Nucleus accumbens (tissue), 56 donors: ENCODE results near the gene RASAL3.
"Not testable (repeated sequence)": the region's sequence is repeated elsewhere in the genome, so short reads cannot be mapped to it uniquely, and the experiment has no call there.

Experiments
- DNase-seq, 56 donors: peaks; one replicate each; lab custom pipeline; 2025; lab: John Stamatoyannopoulos, UW

RASAL3 gene

GRCh38 chr19:15464394-15465385 is at the start of gene RASAL3:
Gene RASAL3, minus strand, starts transcription at chr19:15464544. Its CDS starts 186 bp downstream, at chr19:15464358.
- peak in 1 of 56 donors; percentile 26 for DNase-seq

DNA sequence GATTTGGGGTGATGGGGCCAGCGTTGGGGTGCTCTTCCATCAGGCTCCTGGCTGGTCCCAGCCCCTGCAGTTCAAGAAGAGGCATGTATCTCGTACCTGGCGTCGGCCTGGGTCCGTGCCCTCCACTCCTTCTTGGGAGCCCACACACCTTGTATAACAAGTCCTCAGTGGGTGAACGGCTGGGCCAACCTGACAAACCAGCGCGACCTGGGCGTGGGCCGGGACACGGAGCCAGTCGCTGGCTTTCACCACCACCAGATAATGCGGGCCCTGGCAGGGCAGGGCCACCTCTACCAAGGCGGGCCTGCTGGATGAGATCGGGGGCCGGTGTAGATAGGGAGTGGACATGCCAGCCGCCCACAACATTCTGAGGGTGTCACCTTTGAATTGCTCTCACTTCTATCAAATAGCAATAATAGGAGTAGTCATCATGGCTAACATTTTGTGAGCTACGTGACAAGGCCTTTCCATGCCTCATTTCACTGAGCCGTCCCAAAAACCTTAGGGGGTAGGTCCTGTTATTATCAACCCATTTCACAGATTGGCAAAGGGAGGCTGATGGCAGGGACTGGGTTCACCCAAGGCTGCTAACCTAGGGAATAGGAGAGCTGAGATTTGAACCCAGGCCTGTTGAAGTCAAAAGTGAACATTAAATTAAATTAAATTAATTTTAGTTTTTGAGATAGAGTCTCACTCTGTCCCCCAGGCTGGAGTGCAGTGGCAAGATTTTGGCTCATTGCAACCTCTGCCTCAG is 47.5 kb upstream of the RASAL3 start:
- no peak for DNase-seq

DNA sequence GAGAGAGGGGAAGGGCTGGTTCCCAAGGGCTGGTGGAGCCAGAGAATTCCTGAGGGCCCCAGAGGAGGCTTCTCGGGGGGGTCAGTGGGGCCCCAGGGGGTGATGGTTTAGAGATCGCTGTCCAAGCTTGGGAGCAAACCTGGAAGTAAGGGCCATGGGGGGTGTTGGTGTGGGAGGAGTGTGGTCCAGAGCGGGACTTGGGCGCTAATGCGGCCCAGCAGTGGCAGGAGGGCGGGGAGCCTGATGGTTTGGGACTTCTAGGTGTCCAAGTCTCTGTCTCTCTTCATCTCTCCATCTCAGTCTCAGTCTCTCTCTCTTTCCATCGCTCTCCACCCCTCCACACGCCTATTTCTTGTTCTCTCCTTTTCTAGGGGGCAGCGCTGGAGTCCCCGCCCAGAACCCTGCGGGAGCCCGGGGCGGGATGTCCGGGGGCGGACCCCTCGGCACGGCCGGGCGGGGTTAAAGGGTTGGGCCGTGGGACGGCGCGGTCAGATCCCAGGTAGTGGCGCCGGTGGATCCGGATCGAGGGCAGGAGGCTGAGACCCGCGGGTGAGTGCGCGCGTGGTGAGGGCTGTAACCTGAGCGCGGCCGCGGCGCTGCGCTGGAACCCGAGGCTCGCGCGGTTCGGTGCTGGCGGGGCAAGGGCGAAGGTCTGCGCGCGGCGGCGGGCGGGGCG is 43.8 kb upstream of the RASAL3 start, which contains the start of gene CYP4F22:
TSS of gene CYP4F22 (plus strand) at position 491 of the 676 bp plus-strand sequence. CDS start 16,812 bp downstream, outside the sequence.
- peak in 1 of 56 donors; percentile 6 for DNase-seq

DNA sequence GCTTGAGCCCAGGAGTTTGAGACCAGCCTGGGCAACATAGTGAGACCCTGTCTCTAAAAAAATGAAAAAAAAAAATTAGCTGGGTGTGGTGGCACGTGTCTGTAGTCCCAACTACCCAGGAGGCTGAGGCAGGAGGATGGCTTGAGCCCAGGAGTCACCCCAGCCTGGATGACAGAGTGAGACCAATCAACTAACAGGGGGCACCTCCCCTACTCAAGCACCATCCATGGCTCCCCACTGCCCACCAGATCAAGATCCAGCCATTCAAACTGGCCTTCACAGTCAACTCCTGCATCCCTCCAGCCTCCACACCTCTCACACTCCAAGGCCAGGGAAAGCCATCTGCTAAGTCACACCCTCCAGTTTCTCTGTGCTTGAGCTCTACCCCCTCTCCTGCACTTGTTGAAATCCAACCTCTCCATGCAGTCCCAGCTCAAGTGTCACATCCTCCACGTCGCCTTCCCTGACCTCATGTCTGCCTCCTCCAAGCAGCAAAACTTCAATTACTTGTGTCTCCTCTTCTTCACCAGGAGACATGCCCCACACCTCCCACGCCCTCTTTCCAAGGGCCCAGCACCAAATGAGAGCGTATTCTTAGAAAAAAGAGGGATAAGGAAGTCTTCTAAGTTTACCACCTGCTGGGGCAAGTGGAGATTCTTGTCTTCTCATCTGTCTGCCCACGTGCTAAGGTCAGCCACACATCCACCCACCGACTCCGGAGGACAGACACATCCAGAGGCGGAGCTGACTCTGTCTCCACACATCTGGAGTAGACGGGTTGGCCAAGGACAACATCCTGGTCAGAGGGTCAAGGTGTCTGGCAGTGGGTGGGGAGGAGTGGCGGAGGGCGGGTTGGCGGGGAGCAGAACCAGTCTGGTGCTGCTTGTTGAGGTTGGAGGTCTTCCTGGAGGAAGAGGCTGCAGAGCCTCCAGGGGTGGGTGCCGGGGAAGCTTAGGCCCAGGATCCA is 43.0 kb upstream of the RASAL3 start:
- DNase-seq, result no peak

- DNase-seq, result no peak
These were observed 41.8 kb upstream of the RASAL3 start for GRCh38 chr19:15506074-15506571.

GRCh38 chr19:15502264-15502663 is 37.9 kb upstream of the RASAL3 start:
- no peak for DNase-seq

DNA sequence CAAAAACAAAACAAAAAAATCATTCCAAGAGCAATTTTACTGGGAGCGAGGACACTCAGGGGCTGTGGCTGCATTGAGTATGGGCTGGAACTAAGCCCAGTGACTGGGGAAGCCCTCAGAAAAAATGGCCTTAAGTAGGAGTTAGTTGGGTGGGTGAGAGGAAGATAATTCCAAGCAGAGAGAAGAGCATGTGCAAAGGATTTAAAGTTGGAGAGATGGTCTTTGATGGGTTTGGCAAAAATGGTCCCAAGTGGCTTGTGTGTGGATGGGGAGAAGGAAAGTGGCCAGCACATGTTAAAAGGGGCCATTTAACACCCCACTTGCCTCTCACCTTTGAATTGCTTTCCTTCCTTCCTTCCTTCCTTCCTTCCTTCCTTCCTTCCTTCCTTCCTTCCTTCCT is 37.3 kb upstream of the RASAL3 start:
- no peak for DNase-seq

DNA sequence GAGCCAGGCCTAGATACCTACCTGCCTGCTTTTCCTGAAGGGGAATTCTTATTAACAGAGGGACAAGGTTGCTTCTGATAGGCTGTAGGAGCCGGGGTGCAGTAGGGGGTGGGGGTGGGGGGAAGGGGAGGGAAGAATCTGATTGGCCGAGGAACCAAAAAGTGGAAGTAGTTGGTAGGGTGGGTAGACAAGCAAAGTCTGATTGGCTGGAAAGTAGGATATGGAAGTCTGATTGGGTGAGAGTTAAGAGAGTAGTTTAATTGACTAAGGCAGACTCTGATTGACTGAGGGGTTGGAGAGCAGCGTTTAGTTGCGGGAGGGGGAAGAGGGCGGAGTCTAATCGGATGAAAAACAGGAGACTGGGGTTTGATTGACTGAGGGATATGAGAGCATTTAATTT is 34.6 kb upstream of the RASAL3 start:
- peak in 3 of 56 donors; percentile 4 to 18 (median 11) for DNase-seq

DNA sequence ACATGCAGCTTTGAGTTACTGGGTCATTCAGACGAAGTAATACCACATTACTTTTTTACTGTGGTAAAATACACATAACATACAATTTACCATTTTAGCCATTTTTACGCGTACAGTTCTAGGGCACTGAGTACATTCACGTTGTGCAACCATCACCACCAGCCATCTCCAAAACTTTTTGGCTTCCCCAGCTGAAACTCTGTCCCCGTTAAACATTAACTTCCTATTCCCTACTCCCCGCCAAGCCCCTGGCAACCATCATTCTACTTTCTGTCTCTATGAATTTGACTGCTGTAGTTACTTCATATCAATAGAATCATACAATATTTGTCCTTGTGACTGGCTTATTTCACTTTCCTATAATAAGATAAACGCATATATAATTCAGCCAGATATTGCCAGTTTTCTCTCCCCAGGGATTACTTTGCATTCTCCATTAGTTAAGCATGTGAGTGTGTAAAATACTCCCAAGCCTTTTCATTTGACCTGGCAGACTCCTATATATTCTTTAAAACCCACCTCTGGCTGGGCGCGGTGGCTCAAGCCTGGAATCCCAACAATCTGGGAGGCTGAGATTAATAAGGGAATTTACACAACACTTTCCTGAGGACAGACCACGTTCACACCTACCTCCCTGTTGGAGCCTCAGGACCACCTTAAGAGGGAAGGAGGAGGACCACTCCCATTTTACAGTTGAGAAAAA is 34.0 kb upstream of the RASAL3 start:
- DNase-seq, result no peak

DNA sequence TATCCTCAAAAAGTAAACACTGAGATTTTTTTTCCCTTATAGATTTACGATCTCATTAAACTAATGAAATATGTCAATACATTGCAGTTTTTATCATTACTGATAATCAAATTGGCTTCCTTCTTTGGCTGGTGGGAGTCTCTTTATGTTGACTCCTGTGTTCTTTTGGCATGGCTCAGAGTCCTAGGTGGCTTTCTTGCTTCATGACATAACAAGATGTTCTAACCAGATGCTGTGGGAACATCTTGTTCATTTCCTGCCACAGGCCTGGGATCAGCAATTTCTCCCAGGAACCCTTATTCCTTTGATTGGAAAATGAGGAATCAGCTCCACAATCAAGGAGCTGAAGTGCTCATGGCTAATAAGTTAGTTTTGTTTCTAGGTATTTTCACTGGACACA is 30.8 kb upstream of the RASAL3 start:
- no peak for DNase-seq

GRCh38 chr19:15488489-15489226 is 24.3 kb upstream of the RASAL3 start:
- no peak for DNase-seq

GRCh38 chr19:15487038-15487437 is 22.7 kb upstream of the RASAL3 start:
- DNase-seq, result no peak

DNA sequence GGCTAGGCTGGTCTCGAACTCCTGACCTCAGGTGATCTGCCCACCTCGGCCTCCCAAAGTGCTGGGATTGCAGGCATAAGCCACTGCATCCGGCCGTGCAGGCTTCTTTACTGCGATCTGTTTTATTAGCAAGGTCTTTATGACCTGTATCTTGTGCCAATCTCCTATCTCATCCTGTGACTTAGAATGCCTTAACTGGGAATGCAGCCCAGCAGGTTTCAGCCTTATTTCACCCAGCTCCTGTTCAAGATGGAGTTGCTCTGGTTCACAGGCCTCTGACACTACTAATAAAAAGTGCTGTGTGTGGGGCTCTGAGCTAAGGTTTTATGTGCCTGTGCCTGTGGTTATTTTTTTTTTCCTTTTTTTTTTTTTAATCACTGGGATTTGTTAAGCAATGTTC is 21.4 kb upstream of the RASAL3 start:
- DNase-seq, result not testable (repeated sequence)

DNA sequence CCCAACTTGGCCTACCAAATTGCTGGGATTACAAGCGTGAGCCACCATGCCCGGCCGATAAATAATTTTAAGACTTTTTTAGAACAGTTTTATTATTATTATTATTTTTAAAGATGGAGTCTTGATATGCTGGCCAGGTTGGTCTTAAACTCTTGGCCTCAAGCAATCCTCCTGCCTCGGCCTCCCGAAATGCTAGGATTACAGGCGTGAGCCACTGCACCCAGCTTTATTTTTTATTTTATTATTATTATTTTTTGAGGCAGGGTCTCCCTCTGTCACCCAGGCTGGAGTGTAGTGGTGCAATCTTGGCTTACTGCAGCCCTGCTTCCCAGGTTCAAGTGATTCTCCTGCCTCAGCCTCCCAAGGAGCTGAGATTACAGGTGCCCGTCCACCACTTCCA is 16.7 kb upstream of the RASAL3 start:
- not testable (repeated sequence) for DNase-seq

GRCh38 chr19:15479391-15480345 is 15.3 kb upstream of the RASAL3 start, which contains the start of gene PGLYRP2:
Gene PGLYRP2, minus strand, starts transcription at chr19:15479501. Its CDS starts 130 bp downstream, at chr19:15479371.
- peak in 3 of 56 donors; percentile 7 to 11 (median 9) for DNase-seq

- DNase-seq, result no peak
These were observed 12.0 kb upstream of the RASAL3 start for GRCh38 chr19:15476325-15476724.

- DNase-seq, result no peak
These were observed 11.3 kb upstream of the RASAL3 start for GRCh38 chr19:15475611-15476010.
